Endothelial cell of umbilical vein (primary cell): ENCODE data around the gene WSB2.

Experiments
- CTCF ChIP-seq, 2 donors: IDR thresholded peaks; 1 replicate in 1 of 2; 2 replicates in 1 of 2; pipeline ENCODE4 v1.5.1; 2011; ENCODE audit warnings: low read length in 2 of 2, mild to moderate bottlenecking in 2 of 2, moderate library complexity in 2 of 2, control low read depth in 1 of 2, inconsistent platforms in 1 of 2, low read depth in 1 of 2; ENCODE audit not compliant: insufficient read depth in 1 of 2; ENCODE audit errors: extremely low read depth in 1 of 2
- EZH2 ChIP-seq: IDR thresholded peaks from 2 replicates; pipeline ENCODE4 v1.6.1; 2012; ENCODE audit warnings: borderline replicate concordance, low read depth, mild to moderate bottlenecking, moderate library complexity, low read length, inconsistent platforms; ENCODE audit not compliant: severe bottlenecking
- GATA2 ChIP-seq: IDR thresholded peaks from 2 replicates; pipeline ENCODE4 v1.7.0; 2011; ENCODE audit warnings: low read depth, mild to moderate bottlenecking, moderate library complexity, mixed read lengths, low read length; ENCODE audit not compliant: insufficient read length, insufficient read depth
- POLR2A ChIP-seq: IDR thresholded peaks from 2 replicates; pipeline ENCODE4 v1.6.1; 2012; ENCODE audit warnings: low read depth, mild to moderate bottlenecking, control low read depth, low read length
- POLR2AphosphoS5 ChIP-seq: IDR thresholded peaks from 2 replicates; pipeline ENCODE4 v1.6.1; 2012; ENCODE audit warnings: low read depth, mild to moderate bottlenecking, control low read depth, low read length, moderate library complexity; ENCODE audit not compliant: insufficient read depth
- TF ChIP-seq, protein P1 (sequence below): IDR thresholded peaks from 2 replicates; pipeline ENCODE4 v1.6.1; 2011; ENCODE audit not compliant: insufficient read depth, insufficient read length

GRCh38 chr12:118103601-118104382 is 42.8 kb upstream of the WSB2 start, which contains the start of gene VSIG10:
- TF ChIP-seq EZH2: no peak
- TF ChIP-seq, protein P1, sequence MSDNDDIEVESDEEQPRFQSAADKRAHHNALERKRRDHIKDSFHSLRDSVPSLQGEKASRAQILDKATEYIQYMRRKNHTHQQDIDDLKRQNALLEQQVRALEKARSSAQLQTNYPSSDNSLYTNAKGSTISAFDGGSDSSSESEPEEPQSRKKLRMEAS: no peak
- TF ChIP-seq POLR2AphosphoS5: peak; percentile 60
- no peak for TF ChIP-seq CTCF (IDR thresholded peaks at IDR 0.05; ENCODE audit: extremely low read depth in 1 of 2, insufficient read depth in 1 of 2, low read depth in 1 of 2, low read length in 2 of 2)
- no peak for TF ChIP-seq GATA2
- no peak for TF ChIP-seq POLR2A
